ENCODE results near the gene LRRN4. TPM values are rescaled to one million over a fixed set of nuclear protein-coding genes. Genes with fewer than 3 reads are reported as not detected.

Gene LRRN4
- total RNA-seq, 1 experiment from 2014 or later = 0.57 TPM

GRCh38 chr20:6075428-6076219 lies 21.8 kb upstream of the LRRN4 start:
- in situ Hi-C loops (cut with HindIII; ENCODE audit: low pct_unique_long_range_greater_than_20kb, low sequenced_read_pairs) (no loop called here), intact Hi-C loops (cut with micrococcal nuclease; ENCODE audit: unreplicated experiment) (no loop called here)
- ATAC-seq (no peak), DNase-seq (ENCODE audit: low read depth, low spot score) (no peak)
- BruUV-seq (replicated peaks) = no TSS peak
- CTCF ChIA-PET = interaction anchor here (0.9 kb wide), 1 partner anchor 547 kb away, joined by 3 read pairs; no protein-coding TSS in a partner anchor
- H3K9me3 ChIP-seq (ENCODE audit: control insufficient read depth, insufficient read depth, low read depth, low read length) = no peaks in the 10 kb centered on the region
- POLR2A ChIA-PET = interaction anchor here (0.7 kb wide), 1 partner anchor 97 kb away, joined by 8 read pairs; no protein-coding TSS in a partner anchor
- no peak overlapping the region for H3K4me3 ChIP-seq (ENCODE audit: low read depth in 2 of 2, low read length in 2 of 2)
- no peaks in the 10 kb centered on the region for H3K4me1 ChIP-seq (ENCODE audit: control insufficient read depth, insufficient read depth, low read length)
- no peaks in the 10 kb centered on the region for H3K36me3 ChIP-seq (ENCODE audit: control insufficient read depth, insufficient read depth, low read length)
- peaks cover 5% of the 10 kb centered on the region; the same call in 1 of the 2 replicates for H3K27me3 ChIP-seq (ENCODE audit: control insufficient read depth, insufficient read depth, low read length)
- TF ChIP-seq CTCF (IDR thresholded peaks at IDR 0.05) (no peak), POLR2AphosphoS5 (IDR thresholded peaks at IDR 0.05; ENCODE audit: low read depth, low read length) (no peak), REST (IDR thresholded peaks at IDR 0.05; ENCODE audit: insufficient read depth in 1 of 2, low read depth in 2 of 2, low read length in 1 of 2) (no peak), TCF7L2 (IDR thresholded peaks at IDR 0.05; ENCODE audit: low read depth, low read length) (no peak), SIN3A (IDR thresholded peaks at IDR 0.05; ENCODE audit: borderline replicate concordance, insufficient read depth, low read depth, low read length) (no peak)
- no peak overlapping the region for H3K27ac ChIP-seq (ENCODE audit: low read length)

GRCh38 chr20:6074784-6075183 lies 20.9 kb upstream of the LRRN4 start:
- ATAC-seq (no peak), DNase-seq (ENCODE audit: low read depth, low spot score) (no peak)
- Histone ChIP-seq H3K4me1 (ENCODE audit: control insufficient read depth, insufficient read depth, low read length) (no peaks in the 10 kb centered on the region), H3K27me3 (ENCODE audit: control insufficient read depth, insufficient read depth, low read length) (peaks cover 5% of the 10 kb centered on the region; the same call in 1 of the 2 replicates), H3K4me3 (ENCODE audit: low read depth in 2 of 2, low read length in 2 of 2) (no peak overlapping the region), H3K36me3 (ENCODE audit: control insufficient read depth, insufficient read depth, low read length) (no peaks in the 10 kb centered on the region), H3K27ac (ENCODE audit: low read length) (no peak overlapping the region), H3K9me3 (ENCODE audit: control insufficient read depth, insufficient read depth, low read depth, low read length) (no peaks in the 10 kb centered on the region)
- CTCF ChIA-PET = interaction anchor here (1.4 kb wide), 1 partner anchor 546 kb away, joined by 5 read pairs; no protein-coding TSS in a partner anchor
- TF ChIP-seq REST (IDR thresholded peaks at IDR 0.05; ENCODE audit: insufficient read depth in 1 of 2, low read depth in 2 of 2, low read length in 1 of 2) (no peak), SIN3A (IDR thresholded peaks at IDR 0.05; ENCODE audit: borderline replicate concordance, insufficient read depth, low read depth, low read length) (no peak)
- POLR2A ChIA-PET = interaction anchor here (0.7 kb wide), 1 partner anchor 96 kb away, joined by 8 read pairs; no protein-coding TSS in a partner anchor
- intact Hi-C loops (cut with micrococcal nuclease; ENCODE audit: unreplicated experiment) (no loop called here), in situ Hi-C loops (cut with HindIII; ENCODE audit: low pct_unique_long_range_greater_than_20kb, low sequenced_read_pairs) (no loop called here)
- BruUV-seq (replicated peaks) = no TSS peak

Data from Panc1 (cell line).